PFSK-1 (cell line): Measurements from ENCODE around the gene GOT1.

Experiments
- POLR2AphosphoS5 ChIP-seq: IDR thresholded peaks from 2 replicates; pipeline ENCODE4 v1.6.1; 2012; ENCODE audit warnings: low read depth, mild to moderate bottlenecking, control low read depth, low read length, moderate library complexity
- REST ChIP-seq, 2 experiments: IDR thresholded peaks; 2 replicates each; pipeline versions ENCODE4 v1.6.1 to v1.8.0; 2011 to 2012; ENCODE audit warnings: low read depth in 2 of 2, low read length in 2 of 2, control low read depth in 1 of 2, inconsistent platforms in 1 of 2, mild to moderate bottlenecking in 1 of 2, moderate library complexity in 1 of 2; ENCODE audit not compliant: insufficient read depth in 1 of 2
- SIN3A ChIP-seq: IDR thresholded peaks from 2 replicates; pipeline ENCODE4 v1.6.1; 2012; ENCODE audit warnings: mild to moderate bottlenecking, low read length, moderate library complexity, borderline replicate concordance; ENCODE audit not compliant: insufficient read depth

- TF ChIP-seq SIN3A (no peak), POLR2AphosphoS5 (no peak), REST (IDR thresholded peaks at IDR 0.05; ENCODE audit: insufficient read depth in 1 of 2, low read depth in 2 of 2, low read length in 2 of 2) (no peak)
These were observed 30.8 kb upstream of the GOT1 start for GRCh38 chr10:99461230-99461629.
